ENCODE data around the gene LYPD5.

Gene LYPD5

GRCh38 chr19:43804432-43804831 is 2.2 kb upstream of the LYPD5 start:
- no peak for DNase-seq

- no peak for DNase-seq
Observed at GRCh38 chr19:43799502-43800142, 2.6 kb downstream of the LYPD5 start.

- DNase-seq = peak; percentile 47
Observed at GRCh38 chr19:43798546-43799409, 3.5 kb downstream of the LYPD5 start.

GRCh38 chr19:43798026-43798545 is 4.2 kb downstream of the LYPD5 start:
- DNase-seq = no peak

GRCh38 chr19:43797556-43797955 is 4.7 kb downstream of the LYPD5 start:
- DNase-seq = no peak

GRCh38 chr19:43797118-43797517 is 5.1 kb downstream of the LYPD5 start:
- no peak for DNase-seq

GRCh38 chr19:43790587-43790986 is 11.7 kb downstream of the LYPD5 start:
- no peak for DNase-seq

GRCh38 chr19:43789029-43789428 is 13.2 kb downstream of the LYPD5 start:
- DNase-seq = no peak

GRCh38 chr19:43786665-43787064 is 15.6 kb downstream of the LYPD5 start:
- DNase-seq = no peak

GRCh38 chr19:43784981-43785808 is 17.1 kb downstream of the LYPD5 start:
- peak; percentile 80 for DNase-seq

- DNase-seq = peak; percentile 54
Observed at GRCh38 chr19:43784241-43784980, 17.8 kb downstream of the LYPD5 start.

- no peak for DNase-seq
Observed at GRCh38 chr19:43783636-43784035, 18.6 kb downstream of the LYPD5 start.

- DNase-seq = no peak
Observed at GRCh38 chr19:43782689-43783231, 19.5 kb downstream of the LYPD5 start.

- DNase-seq = no peak
Observed at GRCh38 chr19:43782311-43782660, 20.0 kb downstream of the LYPD5 start.

GRCh38 chr19:43781630-43782310 is 20.5 kb downstream of the LYPD5 start:
- DNase-seq = no peak

- peak; percentile 74 for DNase-seq
Observed at GRCh38 chr19:43780706-43781525, 21.3 kb downstream of the LYPD5 start, which contains the start of gene KCNN4. TSS of gene KCNN4 (minus strand) at chr19:43780973. CDS start at chr19:43780861, 112 bp downstream.

- DNase-seq = no peak
Observed at GRCh38 chr19:43779820-43780219, 22.4 kb downstream of the LYPD5 start.

- no peak for DNase-seq
Observed at GRCh38 chr19:43779147-43779819, 23.0 kb downstream of the LYPD5 start.

GRCh38 chr19:43778651-43779050 is 23.6 kb downstream of the LYPD5 start:
- no peak for DNase-seq

- peak; percentile 66 for DNase-seq
Observed at GRCh38 chr19:43777163-43777695, 25.0 kb downstream of the LYPD5 start.
